ENCODE results near the gene COX5B. TPM values are rescaled to one million over a fixed set of nuclear protein-coding genes. Genes with fewer than 3 reads are reported as not detected.
A peak's percentile ranks its signal among the peaks of the same experiment; 100 is the strongest.

The COX5B gene
- total RNA-seq, 2 donors from 2014 or later: 363 to 469 TPM

DNA sequence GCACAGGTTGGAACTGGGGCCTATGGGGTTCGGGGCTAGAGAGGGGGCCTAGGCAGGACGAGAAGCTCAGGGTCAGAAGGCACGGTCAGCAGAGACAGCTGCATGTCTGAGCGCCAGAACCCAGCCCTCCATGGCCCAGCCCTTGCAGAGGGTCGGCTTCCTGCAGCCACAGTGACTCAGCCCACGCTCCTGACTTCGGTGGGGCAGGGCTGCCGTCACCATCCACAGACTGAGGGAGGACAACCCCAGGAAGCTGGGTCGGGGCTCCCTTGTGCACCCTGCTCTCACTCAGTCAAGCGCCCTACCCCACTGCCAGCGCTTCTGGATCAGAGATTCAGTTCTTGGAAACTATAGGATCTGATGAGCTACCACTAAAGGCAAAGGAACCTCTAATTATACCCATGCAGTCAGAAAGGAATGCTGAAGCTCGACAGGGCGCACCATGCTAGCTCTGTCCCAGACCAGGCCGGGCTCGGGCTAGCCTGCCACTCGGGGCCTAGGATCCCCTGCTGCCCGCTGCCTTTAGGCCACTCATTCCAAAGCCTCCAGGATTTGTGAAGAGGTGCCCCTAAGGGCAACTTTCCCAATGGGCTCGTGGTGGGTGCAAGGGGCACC, 15.0 kb downstream of the COX5B start:
- Histone ChIP-seq H3K9me3 (no peaks in the 10 kb centered on the region), H3K4me3 (no peak overlapping the region), H3K36me3 (peaks cover 6 to 11% of the 10 kb centered on the region in 2 donors), H3K4me1 (replicated peaks) (peaks cover 14% of the 10 kb centered on the region), H3K27me3 (replicated peaks; ENCODE audit: insufficient read depth) (no peaks in the 10 kb centered on the region), H3K27ac (no peak overlapping the region)
- no peak for DNase-seq (ENCODE audit: low spot score)
- TF ChIP-seq POLR2A (IDR thresholded peaks at IDR 0.05) (no peak), POLR2AphosphoS5 (IDR thresholded peaks at IDR 0.05) (no peak)
- TF ChIP-seq, protein P1, sequence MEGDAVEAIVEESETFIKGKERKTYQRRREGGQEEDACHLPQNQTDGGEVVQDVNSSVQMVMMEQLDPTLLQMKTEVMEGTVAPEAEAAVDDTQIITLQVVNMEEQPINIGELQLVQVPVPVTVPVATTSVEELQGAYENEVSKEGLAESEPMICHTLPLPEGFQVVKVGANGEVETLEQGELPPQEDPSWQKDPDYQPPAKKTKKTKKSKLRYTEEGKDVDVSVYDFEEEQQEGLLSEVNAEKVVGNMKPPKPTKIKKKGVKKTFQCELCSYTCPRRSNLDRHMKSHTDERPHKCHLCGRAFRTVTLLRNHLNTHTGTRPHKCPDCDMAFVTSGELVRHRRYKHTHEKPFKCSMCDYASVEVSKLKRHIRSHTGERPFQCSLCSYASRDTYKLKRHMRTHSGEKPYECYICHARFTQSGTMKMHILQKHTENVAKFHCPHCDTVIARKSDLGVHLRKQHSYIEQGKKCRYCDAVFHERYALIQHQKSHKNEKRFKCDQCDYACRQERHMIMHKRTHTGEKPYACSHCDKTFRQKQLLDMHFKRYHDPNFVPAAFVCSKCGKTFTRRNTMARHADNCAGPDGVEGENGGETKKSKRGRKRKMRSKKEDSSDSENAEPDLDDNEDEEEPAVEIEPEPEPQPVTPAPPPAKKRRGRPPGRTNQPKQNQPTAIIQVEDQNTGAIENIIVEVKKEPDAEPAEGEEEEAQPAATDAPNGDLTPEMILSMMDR (IDR thresholded peaks at IDR 0.05): no peak
- intact Hi-C loops (cut with DNase I): loop anchor here (10.0 kb wide), 1 partner anchor 334 kb away; the partner anchor contains the start of gene TMEM131
- 90% methylated on average over 18 of the region's 18 CpGs for WGBS

DNA sequence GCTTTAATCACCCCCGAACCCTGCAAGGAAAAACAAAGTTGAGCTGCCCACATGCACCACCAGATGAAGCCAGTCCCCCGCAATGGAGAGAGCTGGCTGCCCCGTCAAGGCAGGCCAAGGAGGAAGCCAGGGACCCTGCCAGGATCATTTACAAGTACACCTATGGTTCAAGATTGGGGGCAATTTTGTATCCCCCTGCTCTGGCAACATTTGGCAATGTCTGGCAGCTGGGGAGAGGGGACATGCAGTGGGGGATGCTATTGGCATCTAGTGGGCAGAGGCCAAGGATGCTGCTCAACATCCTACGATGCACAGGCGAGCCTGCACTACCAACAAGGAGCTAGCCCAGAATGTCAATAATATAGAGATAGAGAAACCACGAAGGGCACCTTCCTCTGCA, 16.1 kb downstream of the COX5B start:
- WGBS: 84% methylated on average over 6 of the region's 6 CpGs
- intact Hi-C loops (cut with DNase I): loop anchor here (10.0 kb wide), 1 partner anchor 333 kb away; the partner anchor contains the start of gene TMEM131
- Histone ChIP-seq H3K36me3 (peaks cover 6 to 11% of the 10 kb centered on the region in 2 donors), H3K27ac (no peak overlapping the region), H3K27me3 (replicated peaks; ENCODE audit: insufficient read depth) (no peaks in the 10 kb centered on the region), H3K4me3 (no peak overlapping the region), H3K4me1 (replicated peaks) (peaks cover 14% of the 10 kb centered on the region), H3K9me3 (no peaks in the 10 kb centered on the region)
- TF ChIP-seq, protein P1 (IDR thresholded peaks at IDR 0.05): no peak
- no peak for TF ChIP-seq POLR2AphosphoS5 (IDR thresholded peaks at IDR 0.05)
- no peak for TF ChIP-seq POLR2A (IDR thresholded peaks at IDR 0.05)
- no peak for DNase-seq (ENCODE audit: low spot score)

DNA sequence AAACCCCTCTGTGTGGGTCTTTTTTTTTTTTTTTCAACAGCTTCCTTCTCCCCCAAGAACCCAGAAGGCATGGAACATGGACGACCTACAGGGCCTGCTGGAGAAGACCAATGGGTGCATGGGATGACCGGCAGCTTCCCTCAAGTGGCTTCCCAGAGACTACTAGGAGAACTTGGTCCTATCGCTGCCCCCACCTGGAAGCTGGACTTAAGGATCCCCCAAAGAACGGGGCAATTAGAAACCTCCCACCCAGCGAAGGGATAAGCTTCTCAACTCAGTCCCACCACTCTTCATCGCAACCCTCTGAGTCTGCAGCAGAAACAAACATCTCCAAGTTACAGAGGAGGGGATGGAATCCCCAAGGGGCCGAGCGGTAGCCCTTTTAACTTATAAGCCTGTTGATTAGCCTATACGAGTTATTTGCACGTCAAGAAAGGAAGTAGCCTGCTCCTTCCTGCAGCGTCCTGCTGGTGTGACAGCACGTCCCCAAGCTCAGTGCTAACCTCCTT, 16.6 kb downstream of the COX5B start:
- H3K4me1 ChIP-seq (replicated peaks): peaks cover 14% of the 10 kb centered on the region
- 33% methylated on average over 12 of the region's 12 CpGs for WGBS
- no peaks in the 10 kb centered on the region for H3K27me3 ChIP-seq (replicated peaks; ENCODE audit: insufficient read depth)
- peaks cover 6 to 11% of the 10 kb centered on the region in 2 donors for H3K36me3 ChIP-seq
- no peak for DNase-seq (ENCODE audit: low spot score)
- H3K4me3 ChIP-seq: peak overlapping the region; percentile 69 to 82
- peak overlapping the region; percentile 93 to 95 for H3K27ac ChIP-seq
- intact Hi-C loops (cut with DNase I): loop anchor here (10.0 kb wide), 1 partner anchor 332 kb away; the partner anchor contains the start of gene TMEM131
- TF ChIP-seq POLR2A (IDR thresholded peaks at IDR 0.05) (no peak), POLR2AphosphoS5 (IDR thresholded peaks at IDR 0.05) (no peak)
- TF ChIP-seq, protein P1 (IDR thresholded peaks at IDR 0.05): no peak
- H3K9me3 ChIP-seq: no peaks in the 10 kb centered on the region

DNA sequence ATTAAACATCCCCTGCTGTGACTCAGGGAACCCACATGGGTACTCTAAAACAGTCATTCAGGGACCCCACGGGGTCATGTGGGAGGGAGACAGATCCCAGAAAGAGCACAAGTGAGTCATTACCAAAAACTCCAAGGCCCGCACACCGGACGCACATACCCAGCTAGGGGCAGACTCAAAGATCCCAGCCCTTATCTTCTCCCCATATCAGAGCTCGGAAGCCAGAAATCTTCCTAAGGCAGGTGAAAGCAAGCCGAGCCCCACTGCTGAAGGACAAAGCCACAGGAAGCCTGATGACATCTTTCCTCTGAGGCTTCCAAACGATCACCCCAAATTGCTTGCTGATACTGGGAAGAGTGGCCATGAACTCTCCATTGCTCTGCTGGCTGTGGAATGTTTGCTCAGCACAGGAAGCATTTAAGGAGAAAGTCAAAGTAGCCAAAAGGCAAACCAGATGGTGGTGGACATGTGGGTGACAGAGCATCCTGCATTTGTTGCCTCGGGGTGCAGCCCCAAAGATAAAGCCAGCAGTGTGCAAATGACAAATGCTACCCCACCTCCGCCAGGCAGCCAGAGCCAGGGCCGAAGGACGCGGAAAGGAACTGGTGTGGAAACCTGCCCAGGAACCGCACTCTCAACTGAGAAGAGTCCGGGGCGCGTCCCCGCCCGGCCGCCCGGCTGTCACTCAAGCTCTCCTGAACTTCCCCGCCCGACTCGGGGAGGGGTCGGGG, 17.2 kb downstream of the COX5B start:
- 2% methylated on average over 20 of the region's 24 CpGs for WGBS
- peaks cover 14% of the 10 kb centered on the region for H3K4me1 ChIP-seq (replicated peaks)
- TF ChIP-seq POLR2A (IDR thresholded peaks at IDR 0.05) (peak; percentile 14), POLR2AphosphoS5 (IDR thresholded peaks at IDR 0.05) (peak; percentile 24)
- TF ChIP-seq, protein P1 (IDR thresholded peaks at IDR 0.05): peak in 1 of 4 experiments; percentile 9
- intact Hi-C loops (cut with DNase I): loop anchor here (1.0 to 10.0 kb wide), 2 partner anchors 17 to 332 kb away; partner anchors contain the start of genes COX5B and TMEM131
- peaks cover 6% of the 10 kb centered on the region in 2 donors for H3K36me3 ChIP-seq
- DNase-seq (ENCODE audit: low spot score): peak; percentile 70
- peak overlapping the region; percentile 93 to 95 for H3K27ac ChIP-seq
- H3K4me3 ChIP-seq: peak overlapping the region; percentile 69 to 82
- no peaks in the 10 kb centered on the region for H3K27me3 ChIP-seq (replicated peaks; ENCODE audit: insufficient read depth)
- no peaks in the 10 kb centered on the region for H3K9me3 ChIP-seq
